ENCODE results near the gene FAM120A. TPM values are rescaled to one million over a fixed set of nuclear protein-coding genes. Genes with fewer than 3 reads are reported as not detected.

The FAM120A gene
- total RNA-seq, 1 experiment from 2014 or later = 73.3 TPM

DNA sequence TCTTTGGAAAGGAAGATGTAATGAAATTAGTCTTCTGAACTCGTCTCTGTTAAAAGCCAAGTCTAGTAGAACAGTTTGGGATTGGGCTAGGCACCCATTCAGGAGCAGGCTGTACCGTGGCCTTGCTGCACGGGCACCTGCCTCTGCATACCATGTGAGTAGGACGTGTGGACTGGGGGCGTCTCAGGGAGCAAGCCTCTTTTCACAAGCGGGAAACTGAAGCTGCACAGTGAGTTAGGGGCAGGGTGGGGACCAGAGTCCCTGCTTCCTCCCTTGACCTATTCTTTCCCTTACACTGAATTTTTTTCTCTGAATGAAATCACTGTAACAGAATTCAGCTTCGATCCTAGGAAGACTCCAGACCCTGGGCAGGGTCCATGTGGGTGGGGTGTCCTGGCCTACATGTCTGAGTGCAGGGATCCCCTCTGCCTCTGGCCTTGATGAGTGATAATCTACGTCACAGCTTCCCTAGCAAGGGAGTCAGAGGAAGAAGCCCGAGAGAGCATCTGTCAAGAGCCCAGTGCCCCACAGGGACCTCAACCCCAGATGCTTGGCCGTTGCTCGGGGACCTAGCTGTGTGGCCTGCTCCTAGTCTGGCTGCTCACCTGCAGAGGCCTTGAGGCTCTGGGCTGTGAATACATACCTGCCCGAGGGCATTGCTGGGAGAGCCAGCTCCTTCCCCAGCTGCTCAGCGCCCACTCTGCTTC is 140.0 kb downstream of the FAM120A start:
- H3K4me3 ChIP-seq = no peak overlapping the region
- H3K36me3 ChIP-seq = no peaks in the 10 kb centered on the region
- no peaks in the 10 kb centered on the region for H3K27me3 ChIP-seq (replicated peaks)
- no peaks in the 10 kb centered on the region for H3K9me3 ChIP-seq (replicated peaks)
- no peaks in the 10 kb centered on the region for H3K4me1 ChIP-seq (replicated peaks)
- no peak overlapping the region for H3K27ac ChIP-seq
- DNase-seq (ENCODE audit: low read depth in 1 of 2, low spot score in 2 of 2) = peak in 1 of 2 experiments; percentile 22

DNA sequence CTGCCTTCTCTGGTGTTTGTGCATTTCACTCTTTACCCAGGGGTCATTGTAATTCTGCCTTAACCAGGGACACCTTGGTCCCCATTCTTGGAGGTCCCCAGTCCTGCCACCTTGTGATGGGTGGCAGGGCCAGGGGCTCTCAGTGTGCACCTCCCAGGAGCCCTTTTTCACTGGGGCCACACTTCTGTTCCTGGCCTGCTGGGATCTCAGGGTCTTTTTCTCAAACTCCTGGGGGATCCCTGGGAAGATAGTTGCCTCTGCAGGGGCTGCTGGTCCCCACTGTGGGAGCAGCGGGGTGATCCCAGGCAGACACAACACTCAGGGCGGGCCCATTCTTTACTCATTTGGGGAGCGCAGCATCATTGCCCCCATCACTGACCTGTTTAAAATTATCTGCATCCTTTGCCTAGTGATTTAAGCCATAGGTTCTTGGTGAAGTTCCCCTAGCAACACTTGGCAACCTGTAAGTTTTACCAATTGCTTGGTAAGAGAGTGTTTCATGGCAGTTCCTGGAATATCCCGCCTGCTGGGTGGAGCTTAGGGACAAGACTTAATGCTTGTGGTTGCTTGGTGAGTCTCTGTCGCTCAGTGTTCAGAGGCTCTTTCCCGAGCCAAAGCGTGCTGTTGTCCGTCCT is 140.6 kb downstream of the FAM120A start:
- Histone ChIP-seq H3K4me1 (replicated peaks) (no peaks in the 10 kb centered on the region), H3K4me3 (no peak overlapping the region), H3K27ac (no peak overlapping the region), H3K36me3 (no peaks in the 10 kb centered on the region), H3K9me3 (replicated peaks) (no peaks in the 10 kb centered on the region), H3K27me3 (replicated peaks) (no peaks in the 10 kb centered on the region)
- no peak for DNase-seq (ENCODE audit: low read depth in 1 of 2, low spot score in 2 of 2)

DNA sequence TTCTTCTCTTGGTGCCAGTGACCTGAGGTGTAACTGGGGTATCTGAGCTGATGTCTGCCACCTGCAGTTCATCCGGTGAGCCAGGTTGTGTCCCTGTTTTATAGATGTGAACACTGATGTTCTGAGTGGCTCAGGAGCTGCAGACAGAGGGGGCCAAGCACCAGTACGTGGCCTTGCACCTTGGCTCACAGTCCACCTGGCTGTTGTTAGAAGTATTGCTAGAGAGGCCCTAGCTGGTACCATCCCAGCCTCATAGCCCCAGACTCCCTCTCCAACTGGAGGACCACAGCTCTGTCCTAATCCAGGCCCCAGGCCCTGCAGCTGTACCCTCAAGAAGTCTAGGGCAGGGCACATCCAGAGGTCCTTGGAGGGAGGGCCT is 141.1 kb downstream of the FAM120A start:
- Histone ChIP-seq H3K4me3 (no peak overlapping the region), H3K27ac (no peak overlapping the region), H3K36me3 (no peaks in the 10 kb centered on the region), H3K9me3 (replicated peaks) (no peaks in the 10 kb centered on the region), H3K4me1 (replicated peaks) (no peaks in the 10 kb centered on the region), H3K27me3 (replicated peaks) (no peaks in the 10 kb centered on the region)
- peak in 1 of 2 experiments; percentile 29 for DNase-seq (ENCODE audit: low read depth in 1 of 2, low spot score in 2 of 2)

DNA sequence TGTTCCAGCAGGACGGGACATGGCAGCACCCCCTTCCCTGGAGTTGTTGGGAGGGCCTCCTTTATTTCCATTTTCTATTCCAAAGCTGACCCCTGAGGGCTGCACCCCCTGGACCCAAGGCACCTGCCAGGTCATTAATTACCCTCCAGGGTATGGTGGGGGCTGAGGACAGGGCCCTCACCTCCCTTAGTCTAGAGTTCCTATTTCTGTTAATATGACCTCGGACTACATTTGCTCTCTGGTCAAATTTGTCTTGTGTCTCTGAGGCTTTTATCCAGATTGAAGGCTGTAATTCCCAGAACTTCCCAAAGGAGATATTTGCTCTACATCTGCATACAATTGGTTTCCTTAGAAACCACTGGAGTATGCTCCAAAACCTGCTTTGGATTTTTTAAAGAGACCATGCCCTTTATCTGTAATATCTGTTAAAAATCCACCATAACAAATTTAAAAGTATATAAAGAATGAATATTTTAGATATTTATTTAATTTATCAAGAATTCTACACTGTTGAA is 141.7 kb downstream of the FAM120A start:
- Histone ChIP-seq H3K9me3 (replicated peaks) (no peaks in the 10 kb centered on the region), H3K27ac (no peak overlapping the region), H3K4me1 (replicated peaks) (no peaks in the 10 kb centered on the region), H3K27me3 (replicated peaks) (no peaks in the 10 kb centered on the region), H3K4me3 (no peak overlapping the region), H3K36me3 (no peaks in the 10 kb centered on the region)
- DNase-seq (ENCODE audit: low read depth in 1 of 2, low spot score in 2 of 2) = peak in 1 of 2 experiments; percentile 13

DNA sequence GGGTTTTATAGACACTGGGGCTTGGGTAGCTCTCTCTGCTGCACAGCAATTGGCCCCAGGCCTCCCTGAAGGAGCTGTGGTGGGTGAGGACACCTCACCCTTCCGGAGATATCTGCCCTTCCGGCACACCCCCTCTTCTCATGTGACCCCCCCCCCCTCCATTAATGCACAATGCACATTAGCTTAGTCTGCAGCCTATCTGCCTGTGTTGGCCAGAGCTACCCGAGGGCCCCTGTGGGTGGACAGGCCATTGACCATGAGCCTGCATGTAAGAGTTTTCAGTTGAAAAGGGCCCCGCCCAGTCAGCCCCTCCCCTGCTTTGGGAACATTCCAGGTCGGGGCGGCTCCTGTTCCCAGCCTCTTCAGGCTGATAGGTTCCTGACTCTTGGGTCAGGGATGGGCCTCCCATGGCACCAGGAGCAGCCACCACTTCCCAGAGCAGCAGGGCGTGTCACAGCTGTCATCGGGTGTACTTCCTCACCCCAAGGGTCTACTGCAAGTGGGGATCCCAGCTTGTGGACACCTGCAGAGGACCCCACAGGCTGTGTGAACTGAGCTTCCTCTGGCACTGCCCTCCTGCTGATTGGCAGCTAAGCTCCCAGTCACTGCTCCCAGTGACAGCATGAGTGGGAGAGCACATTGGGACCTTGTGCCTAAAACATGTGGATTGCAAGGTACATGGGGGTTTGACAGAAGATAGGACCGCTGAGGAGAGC is 142.7 kb downstream of the FAM120A start:
- Histone ChIP-seq H3K4me3 (no peak overlapping the region), H3K27me3 (replicated peaks) (no peaks in the 10 kb centered on the region), H3K9me3 (replicated peaks) (no peaks in the 10 kb centered on the region), H3K27ac (no peak overlapping the region), H3K4me1 (replicated peaks) (peaks cover 9% of the 10 kb centered on the region), H3K36me3 (no peaks in the 10 kb centered on the region)
- peak in 1 of 2 experiments; percentile 32 for DNase-seq (ENCODE audit: low read depth in 1 of 2, low spot score in 2 of 2)

DNA sequence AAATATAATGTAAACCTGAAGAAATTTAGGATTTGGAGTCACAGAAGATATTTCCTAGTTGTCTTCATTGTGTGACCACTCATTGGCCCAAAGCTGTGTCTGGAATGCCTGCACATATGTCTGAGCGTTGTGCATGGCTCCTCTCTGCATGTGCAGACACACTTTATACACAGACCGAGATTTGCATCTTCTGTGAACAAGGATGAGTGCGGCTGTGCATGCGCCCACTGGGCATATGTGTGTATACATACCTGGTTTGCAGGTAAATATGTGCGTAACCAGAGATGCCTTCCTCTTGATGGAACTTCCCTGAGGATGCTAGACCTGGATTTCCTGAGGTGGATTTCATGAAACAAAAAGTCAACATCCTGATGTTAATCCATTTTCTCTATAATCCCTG is 144.0 kb downstream of the FAM120A start:
- no peak overlapping the region for H3K4me3 ChIP-seq
- DNase-seq (ENCODE audit: low read depth in 1 of 2, low spot score in 2 of 2) = no peak
- no peaks in the 10 kb centered on the region for H3K27me3 ChIP-seq (replicated peaks)
- H3K4me1 ChIP-seq (replicated peaks) = peaks cover 22% of the 10 kb centered on the region
- H3K27ac ChIP-seq = no peak overlapping the region
- no peaks in the 10 kb centered on the region for H3K9me3 ChIP-seq (replicated peaks)
- H3K36me3 ChIP-seq = no peaks in the 10 kb centered on the region

DNA sequence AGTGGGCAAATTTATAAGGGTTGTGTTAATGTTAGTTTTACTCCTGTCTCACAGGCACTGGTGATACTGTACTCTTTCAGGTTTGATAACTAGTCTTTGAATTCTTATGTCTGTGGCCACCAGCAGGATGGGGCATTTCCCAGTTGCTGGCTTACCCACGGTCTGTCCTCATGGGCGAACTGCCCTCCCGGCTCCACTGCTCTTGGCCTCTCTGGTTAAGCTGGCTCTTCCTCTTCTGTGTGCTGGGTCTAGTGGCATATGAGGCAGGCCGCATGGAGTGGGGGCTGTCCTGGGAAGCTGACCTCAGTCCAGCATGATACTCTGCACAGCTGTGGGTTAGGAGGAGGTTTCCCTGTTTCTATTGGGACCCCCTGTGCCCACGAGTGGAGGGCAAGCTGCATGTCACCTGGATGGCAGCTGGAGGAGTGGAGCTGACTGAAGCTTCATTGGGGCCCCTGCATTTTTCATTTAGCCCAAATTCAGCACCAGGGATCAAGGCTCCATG is 144.4 kb downstream of the FAM120A start:
- Histone ChIP-seq H3K27me3 (replicated peaks) (no peaks in the 10 kb centered on the region), H3K27ac (no peak overlapping the region), H3K36me3 (no peaks in the 10 kb centered on the region), H3K9me3 (replicated peaks) (no peaks in the 10 kb centered on the region), H3K4me3 (no peak overlapping the region), H3K4me1 (replicated peaks) (peaks cover 24% of the 10 kb centered on the region)
- DNase-seq (ENCODE audit: low read depth in 1 of 2, low spot score in 2 of 2) = peak in 1 of 2 experiments; percentile 8

DNA sequence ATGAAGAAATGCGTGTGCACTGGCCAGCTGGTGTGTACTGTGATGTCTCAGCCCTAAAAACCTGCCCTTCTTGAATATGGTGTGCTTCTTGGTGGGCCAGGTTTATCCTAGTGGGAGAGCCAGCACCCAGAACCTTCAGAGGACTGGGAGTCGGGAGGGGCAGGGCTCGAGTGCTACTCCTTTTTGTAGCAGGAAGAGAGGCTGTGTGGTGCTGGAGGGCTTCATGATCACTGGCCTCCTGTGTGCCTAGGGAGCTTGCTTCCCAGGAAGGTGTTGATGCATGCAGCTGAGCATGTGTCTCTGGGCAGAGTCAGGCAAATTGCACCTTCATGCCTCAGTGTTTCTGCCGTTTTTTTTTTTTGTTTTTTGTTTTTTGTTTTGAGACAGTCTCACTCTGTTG is 144.9 kb downstream of the FAM120A start:
- Histone ChIP-seq H3K9me3 (replicated peaks) (no peaks in the 10 kb centered on the region), H3K27me3 (replicated peaks) (no peaks in the 10 kb centered on the region), H3K36me3 (no peaks in the 10 kb centered on the region), H3K27ac (no peak overlapping the region), H3K4me1 (replicated peaks) (peaks cover 24% of the 10 kb centered on the region), H3K4me3 (no peak overlapping the region)
- DNase-seq (ENCODE audit: low read depth in 1 of 2, low spot score in 2 of 2) = peak in 1 of 2 experiments; percentile 18

DNA sequence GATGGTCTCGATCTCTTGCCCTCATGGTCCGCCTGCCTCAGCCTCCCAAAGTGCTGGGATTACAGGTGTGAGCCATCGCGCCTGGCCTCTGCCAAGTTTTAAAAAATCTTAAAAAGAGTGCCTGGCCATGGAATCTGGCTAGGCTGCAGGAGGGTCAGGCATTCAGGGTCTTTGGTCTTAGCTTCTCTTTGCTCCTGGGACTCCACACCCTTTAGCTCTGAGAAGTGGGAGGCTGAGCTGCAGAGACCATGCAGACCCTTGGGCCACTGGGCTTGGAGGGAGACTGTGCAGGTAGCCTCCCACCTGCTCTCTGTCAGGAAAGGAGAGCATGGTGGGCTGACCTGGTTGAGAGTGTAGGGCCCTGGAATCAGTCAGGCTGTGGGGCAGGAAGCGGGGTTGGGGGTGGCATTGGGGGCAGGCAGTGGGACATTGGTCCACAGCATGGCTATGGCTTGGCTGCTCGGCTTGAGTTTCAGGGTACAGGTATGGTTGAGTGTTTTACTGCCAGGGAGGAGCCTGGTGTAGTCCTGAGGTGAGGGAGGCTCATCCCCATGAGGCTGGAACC is 145.7 kb downstream of the FAM120A start:
- H3K9me3 ChIP-seq (replicated peaks) = no peaks in the 10 kb centered on the region
- H3K36me3 ChIP-seq = no peaks in the 10 kb centered on the region
- no peaks in the 10 kb centered on the region for H3K27me3 ChIP-seq (replicated peaks)
- H3K27ac ChIP-seq = no peak overlapping the region
- DNase-seq (ENCODE audit: low read depth in 1 of 2, low spot score in 2 of 2) = peak in 1 of 2 experiments; percentile 22
- H3K4me1 ChIP-seq (replicated peaks) = peaks cover 24% of the 10 kb centered on the region
- H3K4me3 ChIP-seq = no peak overlapping the region

DNA sequence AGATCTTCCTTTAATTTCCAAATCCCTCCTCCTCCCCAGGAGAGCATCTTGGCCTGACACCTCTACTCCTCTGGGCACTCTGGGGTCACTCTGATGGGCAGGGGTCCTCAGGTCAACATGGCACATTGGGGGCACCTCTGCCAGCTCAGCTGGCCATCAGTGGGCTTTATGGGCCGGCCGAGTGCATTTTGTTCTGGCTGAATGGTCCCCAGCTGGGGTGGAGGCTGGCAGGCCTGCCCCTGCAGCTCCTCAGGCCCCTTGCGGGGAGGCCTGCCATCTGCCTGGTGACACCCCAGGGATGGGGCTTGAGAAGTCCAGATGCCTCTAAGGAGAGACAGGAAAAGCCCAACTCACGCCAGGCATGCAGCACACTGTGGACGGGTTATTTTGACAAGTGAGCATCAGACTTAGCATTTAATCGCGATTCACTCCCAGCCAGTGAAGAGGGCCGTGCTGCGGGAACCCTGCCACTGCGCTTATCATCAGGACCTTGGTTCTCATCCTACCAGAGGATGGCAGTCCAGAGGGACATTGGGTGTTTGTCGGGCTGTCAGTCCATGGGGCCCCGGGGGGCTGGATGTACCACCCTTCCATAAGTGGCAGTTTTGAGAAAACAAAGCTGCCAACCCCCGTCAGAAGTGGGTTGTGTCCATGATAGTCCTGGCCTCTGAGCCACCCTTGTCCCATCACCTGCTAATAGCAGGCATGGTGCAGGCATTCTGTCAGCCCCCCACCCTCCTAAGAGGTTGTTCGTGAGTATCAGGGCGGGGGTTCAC is 146.6 kb downstream of the FAM120A start:
- Histone ChIP-seq H3K27ac (0 out of 2 replicates have a peak overlapping the region, but pooled peaks have one; percentile 24), H3K27me3 (replicated peaks) (no peaks in the 10 kb centered on the region), H3K4me3 (no peak overlapping the region), H3K36me3 (no peaks in the 10 kb centered on the region), H3K9me3 (replicated peaks) (no peaks in the 10 kb centered on the region), H3K4me1 (replicated peaks) (peaks cover 24% of the 10 kb centered on the region)
- peak in 1 of 2 experiments; percentile 25 for DNase-seq (ENCODE audit: low read depth in 1 of 2, low spot score in 2 of 2)

DNA sequence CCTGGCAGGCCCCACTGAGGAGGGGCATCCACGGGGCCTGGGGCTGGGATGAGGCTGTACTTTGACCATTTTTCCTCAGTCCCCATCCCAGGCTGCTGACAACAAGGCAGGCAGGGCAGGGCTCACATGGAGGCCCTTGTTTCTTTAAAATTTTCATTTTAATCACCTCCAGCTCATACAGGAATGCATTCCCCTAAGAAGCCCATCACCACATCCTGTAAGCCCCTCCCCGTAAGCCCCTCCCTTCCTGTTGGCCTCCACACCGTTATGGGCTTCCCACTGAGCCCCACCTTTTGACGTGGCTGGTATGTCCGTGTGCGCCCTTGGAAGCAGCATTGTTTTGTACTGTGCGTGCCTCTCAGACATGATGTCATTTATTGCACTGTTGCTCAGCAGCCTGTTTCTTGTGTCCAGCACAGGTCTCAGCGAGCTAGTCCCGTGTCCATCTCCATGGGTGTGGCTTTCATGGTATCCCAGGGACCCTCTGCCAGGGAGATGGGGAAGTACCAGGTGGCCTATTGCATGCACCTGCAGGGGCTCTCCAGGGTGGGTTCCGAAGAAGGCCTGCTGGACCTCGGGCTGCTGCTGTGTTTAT is 147.3 kb downstream of the FAM120A start:
- DNase-seq (ENCODE audit: low read depth in 1 of 2, low spot score in 2 of 2) = peak; percentile 8 to 42
- Histone ChIP-seq H3K27me3 (replicated peaks) (no peaks in the 10 kb centered on the region), H3K4me3 (no peak overlapping the region)

DNA sequence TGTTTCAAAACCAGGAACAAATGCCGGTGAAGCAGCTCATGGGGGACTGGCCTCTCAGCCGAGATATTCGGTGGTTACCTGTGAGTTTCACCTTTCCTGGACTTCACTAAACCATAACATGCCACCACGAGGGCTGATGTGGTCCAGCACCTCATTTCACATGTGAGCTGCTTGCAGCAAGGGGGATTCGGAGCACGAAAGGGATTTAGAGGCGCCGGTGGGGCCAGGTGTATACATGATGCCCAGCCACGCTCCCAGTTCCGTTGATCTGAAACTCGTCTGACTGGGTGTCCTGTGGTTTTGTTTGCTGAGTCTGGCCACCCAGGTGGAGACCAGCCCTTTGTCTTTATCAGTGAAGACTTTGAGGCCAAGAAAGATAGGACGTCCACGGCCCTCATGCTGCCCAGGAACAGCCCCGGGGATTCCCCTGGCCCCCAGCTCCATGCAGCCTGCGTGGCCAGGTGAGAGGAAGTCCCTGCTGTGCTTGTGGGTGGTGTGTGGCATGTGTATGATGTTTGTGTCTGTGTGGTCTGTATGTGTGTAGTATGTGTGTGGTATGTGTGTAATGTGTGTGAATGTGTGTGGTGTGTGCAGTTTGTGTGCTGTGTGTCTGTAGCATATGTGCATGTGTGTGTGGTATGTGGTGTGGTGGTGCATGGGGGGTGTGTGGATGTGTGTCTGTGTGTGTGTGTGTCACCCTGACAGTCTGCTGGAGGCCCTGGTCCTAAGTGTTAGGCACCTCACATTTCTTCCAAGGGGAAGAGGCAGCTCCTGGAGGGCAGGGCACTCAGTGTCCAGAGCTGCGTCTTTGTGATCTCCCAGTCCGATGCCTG is 148.3 kb downstream of the FAM120A start:
- H3K4me1 ChIP-seq (replicated peaks) = peaks cover 24% of the 10 kb centered on the region
- peak in 1 of 2 experiments; percentile 12 for DNase-seq (ENCODE audit: low read depth in 1 of 2, low spot score in 2 of 2)

More for the DNA sequence above, 147.3 kb downstream of the FAM120A start:
- no peaks in the 10 kb centered on the region for H3K9me3 ChIP-seq (replicated peaks)
- H3K36me3 ChIP-seq = no peaks in the 10 kb centered on the region
- H3K4me1 ChIP-seq (replicated peaks) = peaks cover 24% of the 10 kb centered on the region
- H3K27ac ChIP-seq = 0 out of 2 replicates have a peak overlapping the region, but pooled peaks have one; percentile 24

More for the DNA sequence above, 148.3 kb downstream of the FAM120A start:
- Histone ChIP-seq H3K4me3 (no peak overlapping the region), H3K27me3 (replicated peaks) (no peaks in the 10 kb centered on the region), H3K27ac (0 out of 2 replicates have a peak overlapping the region, but pooled peaks have one; percentile 8), H3K9me3 (replicated peaks) (no peaks in the 10 kb centered on the region), H3K36me3 (no peaks in the 10 kb centered on the region)

Data from SJSA1 (cell line).